Spinal cord (tissue), 10 donors: ENCODE data around the gene SH3RF3. TPM values are rescaled to one million over a fixed set of nuclear protein-coding genes. Genes with fewer than 3 reads are reported as not detected.

ENCODE experiments used
- DNase-seq, 6 donors: peaks; one replicate each; pipeline versions ENCODE4 v3.0.0 to v3.0.0-alpha.2; 2013 to 2015; ENCODE audit warnings: low spot score in 6 of 6, low read depth in 4 of 6
- H3K27ac ChIP-seq: one replicate; pipeline ENCODE4 v1.5.1; 2013; ENCODE audit warnings: low read depth, low read length, control low read depth
- H3K27me3 ChIP-seq: one replicate; pipeline ENCODE4 v1.6.1; 2013; ENCODE audit warnings: low read length; ENCODE audit not compliant: control insufficient read depth, insufficient read depth
- H3K36me3 ChIP-seq: one replicate; pipeline ENCODE4 v1.6.1; 2013; ENCODE audit warnings: low read length; ENCODE audit not compliant: control insufficient read depth, insufficient read depth
- H3K4me1 ChIP-seq: one replicate; pipeline ENCODE4 v1.6.1; 2013; ENCODE audit warnings: low read length; ENCODE audit not compliant: control insufficient read depth, insufficient read depth
- H3K4me3 ChIP-seq: one replicate; pipeline ENCODE4 v1.5.1; 2013; ENCODE audit warnings: low read depth, low read length, control low read depth
- H3K9me3 ChIP-seq: one replicate; pipeline ENCODE4 v1.6.1; 2013; ENCODE audit warnings: low read length; ENCODE audit not compliant: control insufficient read depth, insufficient read depth
- WGBS: methylation state at CpG from one replicate; pipeline ENCODE4 v1.1.5; 2013; ENCODE audit warnings: missing lambda C conversion rate; ENCODE audit not compliant: insufficient coverage; 5-methylcytosine and 5-hydroxymethylcytosine counted together
- polyA plus RNA-seq, 2 donors: library from polyadenylated mRNA; unstranded; fragments of 120-200 nt; gene quantifications; one replicate each; pipeline ENCODE4 v1.2.1, GENCODE V29; 2013; ENCODE audit not compliant: insufficient read length in 2 of 2
- total RNA-seq, 2 donors: library from RNA; depleted of rRNA in 1 of 2; stranded (reverse); fragments of 120-200 nt in 1 of 2; fragments of >200 nt in 1 of 2; gene quantifications; one replicate each; pipeline versions ENCODE4 v1.2.3 to v1.2.4, GENCODE V29; 2013 to 2014
- donor health status: healthy.

SH3RF3 gene
- total and polyA plus RNA-seq, 4 donors: 4.8 to 11.8 (median 7.8) TPM

GRCh38 chr2:109188898-109189297 lies 59.9 kb downstream of the SH3RF3 start:
- no peaks in the 10 kb centered on the region for H3K9me3 ChIP-seq
- H3K27ac ChIP-seq: no peak overlapping the region
- no peak for DNase-seq
- 60% methylated on average over 1 of the region's 4 CpGs for WGBS
- no peaks in the 10 kb centered on the region for H3K36me3 ChIP-seq
- H3K27me3 ChIP-seq: no peaks in the 10 kb centered on the region
- H3K4me1 ChIP-seq: peaks cover 29% of the 10 kb centered on the region
- no peak overlapping the region for H3K4me3 ChIP-seq

GRCh38 chr2:109189751-109190150 lies 60.7 kb downstream of the SH3RF3 start:
- WGBS: 100% methylated on average over 2 of the region's 5 CpGs
- Histone ChIP-seq H3K27ac (no peak overlapping the region), H3K4me1 (peaks cover 34% of the 10 kb centered on the region), H3K9me3 (no peaks in the 10 kb centered on the region), H3K27me3 (no peaks in the 10 kb centered on the region), H3K4me3 (no peak overlapping the region), H3K36me3 (no peaks in the 10 kb centered on the region)
- no peak for DNase-seq

GRCh38 chr2:109193807-109194619 lies 65.0 kb downstream of the SH3RF3 start:
- H3K27ac ChIP-seq: no peak overlapping the region
- no peaks in the 10 kb centered on the region for H3K27me3 ChIP-seq
- DNase-seq: no peak
- WGBS: 79% methylated on average over 13 of the region's 17 CpGs
- no peaks in the 10 kb centered on the region for H3K36me3 ChIP-seq
- H3K4me1 ChIP-seq: peaks cover 34% of the 10 kb centered on the region
- H3K4me3 ChIP-seq: no peak overlapping the region
- H3K9me3 ChIP-seq: no peaks in the 10 kb centered on the region

GRCh38 chr2:109194620-109194937 lies 65.6 kb downstream of the SH3RF3 start:
- H3K27me3 ChIP-seq: no peaks in the 10 kb centered on the region
- H3K4me1 ChIP-seq: peaks cover 31% of the 10 kb centered on the region
- H3K36me3 ChIP-seq: no peaks in the 10 kb centered on the region
- peak in 2 of 6 donors; percentile 74 to 82 for DNase-seq
- no peaks in the 10 kb centered on the region for H3K9me3 ChIP-seq
- 17% methylated on average over 1 of the region's 2 CpGs for WGBS
- H3K4me3 ChIP-seq: no peak overlapping the region
- H3K27ac ChIP-seq: no peak overlapping the region

GRCh38 chr2:109195193-109196045 lies 66.4 kb downstream of the SH3RF3 start:
- Histone ChIP-seq H3K27ac (no peak overlapping the region), H3K27me3 (no peaks in the 10 kb centered on the region), H3K9me3 (no peaks in the 10 kb centered on the region), H3K4me1 (peaks cover 33% of the 10 kb centered on the region), H3K4me3 (no peak overlapping the region), H3K36me3 (no peaks in the 10 kb centered on the region)
- 64% methylated on average over 17 of the region's 19 CpGs for WGBS
- DNase-seq: peak in 2 of 6 donors; percentile 65 to 83

GRCh38 chr2:109196081-109196875 lies 67.3 kb downstream of the SH3RF3 start:
- H3K36me3 ChIP-seq: no peaks in the 10 kb centered on the region
- no peak for DNase-seq
- 89% methylated on average over 19 of the region's 19 CpGs for WGBS
- peaks cover 41% of the 10 kb centered on the region for H3K4me1 ChIP-seq
- no peaks in the 10 kb centered on the region for H3K9me3 ChIP-seq
- H3K4me3 ChIP-seq: no peak overlapping the region
- no peaks in the 10 kb centered on the region for H3K27me3 ChIP-seq
- no peak overlapping the region for H3K27ac ChIP-seq

GRCh38 chr2:109197491-109198418 lies 68.8 kb downstream of the SH3RF3 start:
- no peak for DNase-seq
- H3K4me1 ChIP-seq: peaks cover 55% of the 10 kb centered on the region
- 84% methylated on average over 5 of the region's 6 CpGs for WGBS

GRCh38 chr2:109199790-109200189 lies 70.8 kb downstream of the SH3RF3 start:
- Histone ChIP-seq H3K36me3 (no peaks in the 10 kb centered on the region), H3K4me3 (no peak overlapping the region), H3K27me3 (no peaks in the 10 kb centered on the region), H3K4me1 (peaks cover 46% of the 10 kb centered on the region), H3K27ac (no peak overlapping the region), H3K9me3 (no peaks in the 10 kb centered on the region)
- WGBS: no CpG with 5 or more reads among the region's 4 CpGs
- DNase-seq: no peak

More at GRCh38 chr2:109197491-109198418, 68.8 kb downstream of the SH3RF3 start:
- no peaks in the 10 kb centered on the region for H3K36me3 ChIP-seq
- H3K27me3 ChIP-seq: no peaks in the 10 kb centered on the region
- no peak overlapping the region for H3K4me3 ChIP-seq
- no peak overlapping the region for H3K27ac ChIP-seq
- H3K9me3 ChIP-seq: no peaks in the 10 kb centered on the region
